Kidney (tissue), 14 donors: ENCODE results near the gene LNPK. TPM values are rescaled to one million over a fixed set of nuclear protein-coding genes. Genes with fewer than 3 reads are reported as not detected.

ENCODE experiments used
- DNase-seq, 5 donors: peaks; one replicate each; pipeline ENCODE4 v3.0.0-alpha.2; 2013 to 2020
- FAIRE-seq: peaks from 2 replicates; lab custom pipeline; 2012; peaks lifted over from hg19 to GRCh38; lab: Jason Lieb, UNC
- H3K27ac ChIP-seq, 2 donors: one replicate each; pipeline ENCODE4 v1.7.0; 2013; ENCODE audit warnings: low read depth in 2 of 2, low read length in 2 of 2, inconsistent platforms in 1 of 2
- H3K27me3 ChIP-seq: one replicate; pipeline ENCODE4 v1.7.1; 2013; ENCODE audit warnings: low read length, inconsistent platforms; ENCODE audit not compliant: control insufficient read depth, insufficient read depth
- H3K36me3 ChIP-seq, 3 donors: one replicate each; pipeline versions ENCODE4 v1.7.0 to v1.7.1; 2013; ENCODE audit warnings: low read length in 3 of 3, control low read depth in 1 of 3, inconsistent platforms in 1 of 3; ENCODE audit not compliant: insufficient read depth in 3 of 3, control insufficient read depth in 2 of 3
- H3K4me1 ChIP-seq, 3 donors: one replicate each; pipeline versions ENCODE4 v1.7.0 to v1.7.1; 2013; ENCODE audit warnings: low read length in 3 of 3, inconsistent platforms in 1 of 3, low read depth in 1 of 3; ENCODE audit not compliant: control insufficient read depth in 2 of 3, insufficient read depth in 2 of 3
- H3K4me3 ChIP-seq, 3 donors: one replicate each; pipeline versions ENCODE4 v1.7.0 to v1.8.1; 2013; ENCODE audit warnings: low read length in 3 of 3, control low read depth in 1 of 3, inconsistent platforms in 1 of 3
- H3K9ac ChIP-seq, 3 donors: one replicate each; pipeline versions ENCODE4 v1.7.0 to v1.7.1; 2013; ENCODE audit warnings: low read length in 3 of 3, control low read depth in 1 of 3, inconsistent platforms in 1 of 3
- H3K9me3 ChIP-seq, 3 donors: one replicate each; pipeline versions ENCODE4 v1.7.0 to v1.7.1; 2013; ENCODE audit warnings: low read length in 3 of 3, control low read depth in 1 of 3, inconsistent platforms in 1 of 3; ENCODE audit not compliant: control insufficient read depth in 2 of 3, insufficient read depth in 1 of 3
- intact Hi-C: fragments of 100-400 bp; cut with DNase I; formaldehyde crosslinking; loops from one replicate; pipeline ENCODE4 v1.11.1; 2022
- polyA plus RNA-seq: library from polyadenylated mRNA; stranded (reverse); fragments of 350-450 nt; fragmentation: Illumina TruSeq; extraction: RNeasy Lipid Tissue Mini Kit (QIAGEN cat#74804); gene quantifications from one replicate; pipeline ENCODE4 v1.2.3, GENCODE V29; 2014; ENCODE audit warnings: low read depth, low replicate concordance; ENCODE audit not compliant: insufficient read depth
- total RNA-seq: library from RNA; stranded (reverse); fragmentation: NEBNext Ultra II Directional; extraction: Animal tissue kit (Norgen Biotek cat#: 25700); gene quantifications from one replicate; pipeline ENCODE4 v1.2.1, GENCODE V29; 2021
- TF ChIP-seq, protein P1 (sequence below): IDR thresholded peaks from 3 replicates; pipeline ENCODE4 v1.5.1; 2012; ENCODE audit warnings: mild to moderate bottlenecking, moderate library complexity, borderline replicate concordance; ENCODE audit not compliant: insufficient read depth; ENCODE audit errors: extremely low read depth
- donor health status: control.
- donor health status: control.
- donor health status: control.
- donor health status: control.
- donor health status: control.
- donor health status: DM: yes; HTN: yes; CAD: no.
- donor health status: Normal renal cell carcinoma (clear cell type).

LNPK gene
- total and polyA plus RNA-seq, 2 donors from 2014 or later = 5.1 to 29.0 TPM

DNA sequence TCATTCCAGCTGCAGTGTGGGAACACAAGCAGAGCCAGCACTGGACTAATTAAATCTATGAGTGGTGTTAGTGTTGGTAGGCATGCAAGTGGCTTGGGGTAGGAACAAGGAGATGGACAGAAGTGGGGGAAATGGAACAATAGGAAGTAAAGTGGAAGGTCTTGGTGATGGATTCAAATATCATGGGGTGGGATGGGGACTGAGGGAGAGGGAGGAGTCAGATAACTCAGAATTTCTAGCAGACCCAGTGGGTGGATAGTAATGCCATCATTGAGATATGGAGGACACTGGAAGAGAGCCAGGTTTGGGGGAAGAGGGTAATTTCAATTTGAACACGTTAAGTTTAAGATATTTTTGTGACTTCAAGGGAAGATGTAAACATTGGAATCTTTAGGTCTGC is 2.9 kb upstream of the LNPK start:
- Histone ChIP-seq H3K4me3 (no peak overlapping the region), H3K4me1 (peaks cover 0 to 4% (median 0%) of the 10 kb centered on the region in 3 donors), H3K36me3 (no peaks in the 10 kb centered on the region), H3K9me3 (no peaks in the 10 kb centered on the region), H3K9ac (no peak overlapping the region), H3K27ac (no peak overlapping the region), H3K27me3 (no peaks in the 10 kb centered on the region)
- FAIRE-seq = no peak
- intact Hi-C loops = no loop called here
- no peak for DNase-seq
- TF ChIP-seq, protein P1, sequence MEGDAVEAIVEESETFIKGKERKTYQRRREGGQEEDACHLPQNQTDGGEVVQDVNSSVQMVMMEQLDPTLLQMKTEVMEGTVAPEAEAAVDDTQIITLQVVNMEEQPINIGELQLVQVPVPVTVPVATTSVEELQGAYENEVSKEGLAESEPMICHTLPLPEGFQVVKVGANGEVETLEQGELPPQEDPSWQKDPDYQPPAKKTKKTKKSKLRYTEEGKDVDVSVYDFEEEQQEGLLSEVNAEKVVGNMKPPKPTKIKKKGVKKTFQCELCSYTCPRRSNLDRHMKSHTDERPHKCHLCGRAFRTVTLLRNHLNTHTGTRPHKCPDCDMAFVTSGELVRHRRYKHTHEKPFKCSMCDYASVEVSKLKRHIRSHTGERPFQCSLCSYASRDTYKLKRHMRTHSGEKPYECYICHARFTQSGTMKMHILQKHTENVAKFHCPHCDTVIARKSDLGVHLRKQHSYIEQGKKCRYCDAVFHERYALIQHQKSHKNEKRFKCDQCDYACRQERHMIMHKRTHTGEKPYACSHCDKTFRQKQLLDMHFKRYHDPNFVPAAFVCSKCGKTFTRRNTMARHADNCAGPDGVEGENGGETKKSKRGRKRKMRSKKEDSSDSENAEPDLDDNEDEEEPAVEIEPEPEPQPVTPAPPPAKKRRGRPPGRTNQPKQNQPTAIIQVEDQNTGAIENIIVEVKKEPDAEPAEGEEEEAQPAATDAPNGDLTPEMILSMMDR = no peak

DNA sequence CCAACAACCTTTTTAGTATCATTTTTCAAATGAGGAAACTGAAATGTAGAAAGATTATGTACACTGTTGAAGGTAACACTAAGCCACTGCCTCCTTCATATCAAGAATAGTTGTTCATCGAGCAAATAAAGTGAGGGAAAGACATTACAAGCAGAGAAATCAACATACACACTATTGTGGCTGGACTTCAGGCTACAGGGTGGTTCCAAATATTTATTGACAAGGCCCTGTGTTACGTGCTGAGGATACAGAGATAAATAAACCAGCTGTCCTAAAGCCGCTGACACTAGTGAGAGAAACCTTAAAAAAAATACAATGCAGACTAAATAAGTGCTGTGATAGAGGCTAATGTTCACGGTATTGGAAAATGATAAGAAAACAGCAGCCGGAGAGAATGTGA is 1.9 kb upstream of the LNPK start:
- FAIRE-seq (no peak), DNase-seq (no peak)
- no peaks in the 10 kb centered on the region for H3K9me3 ChIP-seq
- H3K9ac ChIP-seq = no peak overlapping the region
- H3K4me1 ChIP-seq = peaks cover 0 to 4% (median 0%) of the 10 kb centered on the region in 3 donors
- TF ChIP-seq, protein P1 = no peak
- no peaks in the 10 kb centered on the region for H3K36me3 ChIP-seq
- intact Hi-C loops = no loop called here
- H3K4me3 ChIP-seq = peak overlapping the region in 1 of 3 donors; percentile 47
- H3K27ac ChIP-seq = no peak overlapping the region
- H3K27me3 ChIP-seq = no peaks in the 10 kb centered on the region

- H3K9ac ChIP-seq = peak overlapping the region; percentile 68 to 84 (median 84)
- TF ChIP-seq, protein P1 = no peak
- peak overlapping the region in 1 of 2 donors; percentile 56 for H3K27ac ChIP-seq
- H3K9me3 ChIP-seq = no peaks in the 10 kb centered on the region
- H3K36me3 ChIP-seq = no peaks in the 10 kb centered on the region
- H3K4me1 ChIP-seq = peaks cover 0 to 4% (median 0%) of the 10 kb centered on the region in 3 donors
- intact Hi-C loops = no loop called here
- H3K4me3 ChIP-seq = peak overlapping the region; percentile 83 to 89 (median 86)
- peak in 3 of 5 donors; percentile 46 to 67 (median 55) for DNase-seq
- no peak for FAIRE-seq
- H3K27me3 ChIP-seq = no peaks in the 10 kb centered on the region
Measured at GRCh38 chr2:176002688-176003210, 682 bp upstream of the LNPK start.
